ENCODE measurements around the gene PLEK.
"Not testable (repeated sequence)": the region's sequence is repeated elsewhere in the genome, so short reads cannot be mapped to it uniquely, and the experiment has no call there.

GRCh38 chr2:68397704-68398263 lies 32.7 kb downstream of the PLEK start:
- not testable (repeated sequence) for TF ChIP-seq CTCF (IDR thresholded peaks at IDR 0.05; ENCODE audit: poor library complexity, severe bottlenecking); RAD21 (conservative IDR thresholded peaks at IDR 0.05); MXI1 (conservative IDR thresholded peaks at IDR 0.05; ENCODE audit: poor library complexity, severe bottlenecking)
